Keratinocyte (primary cell): ENCODE results near the gene RECK. TPM values are rescaled to one million over a fixed set of nuclear protein-coding genes. Genes with fewer than 3 reads are reported as not detected.

Experiments used
- DNase-seq: peaks from one replicate; pipeline ENCODE4 v3.0.0-alpha.2; 2011; ENCODE audit warnings: low read depth, missing footprints, low spot score
- FAIRE-seq: peaks from 2 replicates; lab custom pipeline; 2011; peaks lifted over from hg19 to GRCh38; lab: Jason Lieb, UNC
- H2AFZ ChIP-seq: 2 replicates; pipeline ENCODE4 v1.6.0; 2012; ENCODE audit warnings: low read length, control low read depth, inconsistent platforms; ENCODE audit not compliant: control insufficient read depth
- H3K27ac ChIP-seq: 2 replicates; pipeline ENCODE4 v1.5.1; 2011; ENCODE audit warnings: low read length; ENCODE audit not compliant: control insufficient read depth, insufficient read depth
- H3K27me3 ChIP-seq: 3 replicates; pipeline ENCODE4 v1.6.0; 2011; ENCODE audit warnings: low read length; ENCODE audit not compliant: control insufficient read depth, insufficient read depth; ENCODE audit errors: extremely low read depth
- H3K36me3 ChIP-seq, 2 experiments: 2 replicates in 1 of 2; 3 replicates in 1 of 2; pipeline ENCODE4 v1.5.1; 2011; ENCODE audit warnings: low read length in 2 of 2, mild to moderate bottlenecking in 1 of 2; ENCODE audit not compliant: control insufficient read depth in 2 of 2, insufficient read depth in 2 of 2; ENCODE audit errors: extremely low read depth in 1 of 2
- H3K4me1 ChIP-seq: 3 replicates; pipeline ENCODE4 v1.5.1; 2011; ENCODE audit warnings: low read length; ENCODE audit not compliant: control insufficient read depth, insufficient read depth; ENCODE audit errors: extremely low read depth
- H3K4me2 ChIP-seq: 3 replicates; pipeline ENCODE4 v1.6.0; 2011; ENCODE audit warnings: low read depth, low read length; ENCODE audit not compliant: control insufficient read depth, insufficient read depth; ENCODE audit errors: extremely low read depth
- H3K4me3 ChIP-seq, 3 experiments: fragments of 200-600 bp in 1 of 3; sonication (generic) in 1 of 3; 2 replicates in 2 of 3; 3 replicates in 1 of 3; pipeline ENCODE4 v1.5.1; 2011 to 2016; ENCODE audit warnings: low read length in 3 of 3, mild to moderate bottlenecking in 3 of 3, control low read depth in 2 of 3, inconsistent platforms in 1 of 3, low read depth in 1 of 3, mixed read lengths in 1 of 3, mixed run types in 1 of 3, moderate library complexity in 1 of 3; ENCODE audit not compliant: control insufficient read depth in 2 of 3, insufficient read depth in 2 of 3; ENCODE audit errors: extremely low read depth in 1 of 3
- H3K79me2 ChIP-seq: 2 replicates; pipeline ENCODE4 v1.6.0; 2012; ENCODE audit warnings: low read length; ENCODE audit not compliant: control insufficient read depth, insufficient read depth
- H3K9ac ChIP-seq: 3 replicates; pipeline ENCODE4 v1.6.0; 2011; ENCODE audit warnings: low read length; ENCODE audit not compliant: control insufficient read depth, insufficient read depth; ENCODE audit errors: extremely low read depth
- H3K9me1 ChIP-seq: 3 replicates; pipeline ENCODE4 v1.6.0; 2011; ENCODE audit warnings: low read length; ENCODE audit not compliant: control insufficient read depth, insufficient read depth; ENCODE audit errors: extremely low read depth
- H3K9me3 ChIP-seq: 2 replicates; pipeline ENCODE4 v1.5.1; 2012; ENCODE audit warnings: low read depth, low read length; ENCODE audit not compliant: control insufficient read depth
- H4K20me1 ChIP-seq: 3 replicates; pipeline ENCODE4 v1.6.0; 2011; ENCODE audit warnings: low read length; ENCODE audit not compliant: control insufficient read depth, insufficient read depth; ENCODE audit errors: extremely low read depth
- CTCF ChIP-seq, 3 experiments: IDR thresholded peaks in 1 of 3; conservative IDR thresholded peaks in 1 of 3; optimal IDR thresholded peaks in 1 of 3; 2 replicates in 2 of 3; 3 replicates in 1 of 3; pipeline versions ENCODE3 to v1.5.1; 2011; ENCODE audit warnings: low read length in 3 of 3, mild to moderate bottlenecking in 3 of 3, moderate library complexity in 2 of 3, control low read depth in 1 of 3, inconsistent platforms in 1 of 3; ENCODE audit not compliant: insufficient read depth in 2 of 3; ENCODE audit errors: extremely low read depth in 1 of 3
- EZH2 ChIP-seq: IDR thresholded peaks from one replicate; pipeline ENCODE4 v1.6.1; 2012; ENCODE audit warnings: inconsistent platforms, mild to moderate bottlenecking, low read length, moderate library complexity
- dilution Hi-C: fragments of 300-500 bp; cut with MboI; formaldehyde crosslinking; loops from one replicate; pipeline ENCODE4 v1.7.0; 2020; ENCODE audit warnings: low sequenced_read_pairs; ENCODE audit not compliant: extremely low pct_ligation_motif_present
- polyA plus RNA-seq, 5 experiments: library from polyadenylated mRNA; depleted of rRNA in 3 of 5; stranded (reverse) in 3 of 5; stranded (forward) in 1 of 5; unstranded in 1 of 5; fragments of >200 nt; gene quantifications; 1 replicate in 1 of 5; 2 replicates in 3 of 5; 3 replicates in 1 of 5; pipeline versions ENCODE4 v1.2.1 to v1.2.3, GENCODE V29; 2011 to 2012; ENCODE audit warnings: missing spikeins in 2 of 5, low read depth in 1 of 5, low replicate concordance in 1 of 5

The RECK gene
- polyA plus RNA-seq, 1 donor (not counting 4 experiments of a cell fraction or from before 2014, with no cell fraction given), result 4.6 TPM

- no peak for TF ChIP-seq CTCF (optimal IDR thresholded peaks at IDR 0.05 in 1 of 3, IDR thresholded peaks at IDR 0.05 in 1 of 3, conservative IDR thresholded peaks at IDR 0.05 in 1 of 3; ENCODE audit: extremely low read depth in 1 of 3, insufficient read depth in 2 of 3, low read length in 3 of 3)
- no peak for TF ChIP-seq EZH2
- Histone ChIP-seq H3K4me2 (no peak overlapping the region), H3K4me3 (no peak overlapping the region), H4K20me1 (no peaks in the 10 kb centered on the region), H3K36me3 (no peaks in the 10 kb centered on the region), H3K79me2 (peaks cover 14% of the 10 kb centered on the region), H2AFZ (no peak overlapping the region), H3K27ac (no peak overlapping the region), H3K9me1 (no peaks in the 10 kb centered on the region), H3K27me3 (no peaks in the 10 kb centered on the region), H3K4me1 (peaks cover 20% of the 10 kb centered on the region), H3K9me3 (no peaks in the 10 kb centered on the region), H3K9ac (no peak overlapping the region)
- dilution Hi-C loops, result no loop called here
- FAIRE-seq (no peak), DNase-seq (no peak)
Observed at GRCh38 chr9:36039696-36040095, 3.0 kb downstream of the RECK start.

- TF ChIP-seq CTCF (optimal IDR thresholded peaks at IDR 0.05 in 1 of 3, IDR thresholded peaks at IDR 0.05 in 1 of 3, conservative IDR thresholded peaks at IDR 0.05 in 1 of 3; ENCODE audit: extremely low read depth in 1 of 3, insufficient read depth in 2 of 3, low read length in 3 of 3) (no peak), EZH2 (no peak)
- DNase-seq (no peak), FAIRE-seq (no peak)
- H3K4me1 ChIP-seq, result peaks cover 20% of the 10 kb centered on the region
- H3K4me3 ChIP-seq, result no peak overlapping the region
- no peaks in the 10 kb centered on the region for H4K20me1 ChIP-seq
- H3K36me3 ChIP-seq, result no peaks in the 10 kb centered on the region
- H3K4me2 ChIP-seq, result peak overlapping the region; percentile 22
- H2AFZ ChIP-seq, result no peak overlapping the region
- dilution Hi-C loops, result no loop called here
- no peaks in the 10 kb centered on the region for H3K9me3 ChIP-seq
- H3K27me3 ChIP-seq, result no peaks in the 10 kb centered on the region
- H3K9me1 ChIP-seq, result no peaks in the 10 kb centered on the region
- H3K9ac ChIP-seq, result no peak overlapping the region
- no peak overlapping the region for H3K27ac ChIP-seq
- peaks cover 14% of the 10 kb centered on the region for H3K79me2 ChIP-seq
Observed at GRCh38 chr9:36040271-36040925, 3.7 kb downstream of the RECK start.
